Measurements from ENCODE around the gene FERMT1.

- TF ChIP-seq CTCF (conservative IDR thresholded peaks at IDR 0.05; ENCODE audit: low read length) (no peak), EZH2phosphoT487 (IDR thresholded peaks at IDR 0.05; ENCODE audit: borderline replicate concordance, low read depth, low read length) (no peak)
Measured at GRCh38 chr20:6122111-6122872, 538 bp downstream of the FERMT1 start.
